Calu3 (cell line): Measurements from ENCODE around the gene TCF12. TPM values are rescaled to one million over a fixed set of nuclear protein-coding genes. Genes with fewer than 3 reads are reported as not detected.

Source experiments
- BruUV-seq: library from RNA; stranded (reverse); fragments of 400-500 nt; replicated peaks from 2 replicates; lab custom pipeline; 2021; lab: Mats Ljungman, UMichigan
- CTCF ChIA-PET: fragments of 300-600 bp; sonication (Branson Sonifier 250); formaldehyde crosslinking; loops from one replicate; lab custom pipeline; 2022; ENCODE audit warnings: antibody characterized with exemption; lab: Charles Lee
- DNase-seq: peaks from one replicate; pipeline ENCODE4 v3.0.0; 2022
- H3K27ac Mint-ChIP-seq: one replicate; pipeline ENCODE4 v1.8.0; 2022; ENCODE audit warnings: mixed read lengths; ENCODE audit not compliant: unreplicated experiment
- H3K27me3 Mint-ChIP-seq: one replicate; pipeline ENCODE4 v1.8.0; 2022; ENCODE audit warnings: mixed read lengths; ENCODE audit not compliant: unreplicated experiment
- H3K36me3 Mint-ChIP-seq: one replicate; pipeline ENCODE4 v1.8.0; 2022; ENCODE audit warnings: mild to moderate bottlenecking, moderate library complexity, mixed read lengths; ENCODE audit not compliant: insufficient read depth, unreplicated experiment
- H3K4me1 Mint-ChIP-seq: one replicate; pipeline ENCODE4 v1.8.0; 2022; ENCODE audit warnings: mild to moderate bottlenecking, low read depth, mixed read lengths; ENCODE audit not compliant: unreplicated experiment
- H3K4me3 Mint-ChIP-seq: one replicate; pipeline ENCODE4 v1.8.0; 2022; ENCODE audit warnings: mild to moderate bottlenecking, low read depth, moderate library complexity, mixed read lengths; ENCODE audit not compliant: unreplicated experiment
- H3K9me3 Mint-ChIP-seq: one replicate; pipeline ENCODE4 v1.8.0; 2022; ENCODE audit warnings: low read depth, mixed read lengths; ENCODE audit not compliant: unreplicated experiment
- intact Hi-C: fragments of 100-400 bp; cut with micrococcal nuclease; formaldehyde crosslinking; loops from one replicate; pipeline ENCODE4 v1.10.0; 2022; ENCODE audit not compliant: unreplicated experiment
- total RNA-seq: library from RNA; stranded (reverse); gene quantifications from 2 replicates; pipeline ENCODE4 v1.2.3, GENCODE V29; 2022
- TF ChIP-seq, protein P1 (sequence below): fragments of 200-600 bp; IDR thresholded peaks from one replicate; pipeline ENCODE4 v1.8.0; 2022; ENCODE audit warnings: antibody characterized with exemption; ENCODE audit not compliant: unreplicated experiment

TCF12 gene
- total RNA-seq, 1 experiment from 2014 or later = 127 TPM

- intact Hi-C loops = no loop called here
Observed at GRCh38 chr15:57035664-57036063, 117.2 kb downstream of the TCF12 start.

GRCh38 chr15:57036352-57036751 lies 117.9 kb downstream of the TCF12 start:
- Mint-ChIP-seq H3K36me3 (no peaks in the 10 kb centered on the region), H3K9me3 (no peaks in the 10 kb centered on the region), H3K4me1 (peaks cover 37% of the 10 kb centered on the region), H3K27ac (no peak overlapping the region), H3K27me3 (no peaks in the 10 kb centered on the region), H3K4me3 (no peak overlapping the region)
- DNase-seq = no peak
- CTCF ChIA-PET = no interaction called here
- intact Hi-C loops = no loop called here
- BruUV-seq = no TSS peak
- TF ChIP-seq, protein P1, sequence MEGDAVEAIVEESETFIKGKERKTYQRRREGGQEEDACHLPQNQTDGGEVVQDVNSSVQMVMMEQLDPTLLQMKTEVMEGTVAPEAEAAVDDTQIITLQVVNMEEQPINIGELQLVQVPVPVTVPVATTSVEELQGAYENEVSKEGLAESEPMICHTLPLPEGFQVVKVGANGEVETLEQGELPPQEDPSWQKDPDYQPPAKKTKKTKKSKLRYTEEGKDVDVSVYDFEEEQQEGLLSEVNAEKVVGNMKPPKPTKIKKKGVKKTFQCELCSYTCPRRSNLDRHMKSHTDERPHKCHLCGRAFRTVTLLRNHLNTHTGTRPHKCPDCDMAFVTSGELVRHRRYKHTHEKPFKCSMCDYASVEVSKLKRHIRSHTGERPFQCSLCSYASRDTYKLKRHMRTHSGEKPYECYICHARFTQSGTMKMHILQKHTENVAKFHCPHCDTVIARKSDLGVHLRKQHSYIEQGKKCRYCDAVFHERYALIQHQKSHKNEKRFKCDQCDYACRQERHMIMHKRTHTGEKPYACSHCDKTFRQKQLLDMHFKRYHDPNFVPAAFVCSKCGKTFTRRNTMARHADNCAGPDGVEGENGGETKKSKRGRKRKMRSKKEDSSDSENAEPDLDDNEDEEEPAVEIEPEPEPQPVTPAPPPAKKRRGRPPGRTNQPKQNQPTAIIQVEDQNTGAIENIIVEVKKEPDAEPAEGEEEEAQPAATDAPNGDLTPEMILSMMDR = no peak

More at GRCh38 chr15:57035664-57036063, 117.2 kb downstream of the TCF12 start:
- CTCF ChIA-PET = no interaction called here
- H3K4me1 Mint-ChIP-seq = peaks cover 38% of the 10 kb centered on the region
- H3K27me3 Mint-ChIP-seq = no peaks in the 10 kb centered on the region
- no peak overlapping the region for H3K4me3 Mint-ChIP-seq
- no peaks in the 10 kb centered on the region for H3K36me3 Mint-ChIP-seq
- no peak for DNase-seq
- TF ChIP-seq, protein P1 = no peak
- H3K27ac Mint-ChIP-seq = no peak overlapping the region
- H3K9me3 Mint-ChIP-seq = no peaks in the 10 kb centered on the region
- no TSS peak for BruUV-seq

GRCh38 chr15:57037548-57037947 lies 119.1 kb downstream of the TCF12 start:
- Mint-ChIP-seq H3K27ac (no peak overlapping the region), H3K27me3 (no peaks in the 10 kb centered on the region), H3K9me3 (no peaks in the 10 kb centered on the region), H3K4me3 (no peak overlapping the region), H3K36me3 (no peaks in the 10 kb centered on the region), H3K4me1 (peaks cover 27% of the 10 kb centered on the region)
- no TSS peak for BruUV-seq
- DNase-seq = no peak
- intact Hi-C loops = no loop called here
- TF ChIP-seq, protein P1 = no peak
- CTCF ChIA-PET = interaction anchor here (0.6 kb wide), 1 partner anchor 17 kb away, joined by 4 read pairs; no protein-coding TSS in a partner anchor

GRCh38 chr15:57038040-57038439 lies 119.6 kb downstream of the TCF12 start:
- intact Hi-C loops = no loop called here
- CTCF ChIA-PET = no interaction called here
- no peaks in the 10 kb centered on the region for H3K36me3 Mint-ChIP-seq
- no peaks in the 10 kb centered on the region for H3K27me3 Mint-ChIP-seq
- BruUV-seq = no TSS peak
- no peaks in the 10 kb centered on the region for H3K9me3 Mint-ChIP-seq
- no peak overlapping the region for H3K4me3 Mint-ChIP-seq
- peaks cover 24% of the 10 kb centered on the region for H3K4me1 Mint-ChIP-seq
- no peak overlapping the region for H3K27ac Mint-ChIP-seq
- DNase-seq = no peak
- TF ChIP-seq, protein P1 = no peak
